Vagina (tissue), 2 donors: ENCODE results near the gene KDM4C.

ENCODE experiments used
- POLR2A ChIP-seq, 2 donors: fragments of 450-650 bp; IDR thresholded peaks; one replicate each; pipeline ENCODE4 v1.6.1; 2017; ENCODE audit warnings: antibody characterized with exemption in 2 of 2, mild to moderate bottlenecking in 2 of 2, moderate library complexity in 2 of 2
- POLR2AphosphoS5 ChIP-seq, 2 donors: sonication (generic); formaldehyde crosslinking; IDR thresholded peaks; one replicate each; pipeline ENCODE4 v1.9.0; 2017; ENCODE audit warnings: antibody characterized with exemption in 2 of 2, mild to moderate bottlenecking in 2 of 2, low read depth in 1 of 2; ENCODE audit not compliant: insufficient read depth in 1 of 2
- TF ChIP-seq, protein P1 (sequence below), 3 experiments: fragments of 450-650 bp in 2 of 3; fragments of 200-600 bp in 1 of 3; sonication (generic) in 1 of 3; IDR thresholded peaks; one replicate each; pipeline ENCODE4 v1.5.1; 2017 to 2019; ENCODE audit warnings: antibody characterized with exemption in 3 of 3, mild to moderate bottlenecking in 2 of 3, moderate library complexity in 2 of 3

DNA sequence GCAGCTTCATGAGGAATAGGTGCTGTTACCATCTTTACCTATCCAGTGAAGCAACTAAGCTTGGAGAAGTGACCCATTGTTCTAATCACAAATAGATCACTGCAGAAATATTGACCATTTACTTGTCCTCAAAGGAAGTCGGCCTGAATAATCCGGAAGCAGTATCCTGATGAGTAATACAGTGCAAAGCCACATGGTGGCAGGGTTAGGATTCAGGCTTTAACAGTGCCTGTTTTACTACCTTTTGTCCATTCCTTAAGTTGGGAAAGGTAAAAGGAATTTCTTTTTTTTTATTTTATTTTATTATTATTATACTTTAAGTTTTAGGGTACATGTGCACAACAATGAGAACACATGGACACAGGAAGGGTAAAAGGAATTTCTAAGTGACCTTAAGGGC, 336.3 kb downstream of the KDM4C start:
- TF ChIP-seq, protein P1, sequence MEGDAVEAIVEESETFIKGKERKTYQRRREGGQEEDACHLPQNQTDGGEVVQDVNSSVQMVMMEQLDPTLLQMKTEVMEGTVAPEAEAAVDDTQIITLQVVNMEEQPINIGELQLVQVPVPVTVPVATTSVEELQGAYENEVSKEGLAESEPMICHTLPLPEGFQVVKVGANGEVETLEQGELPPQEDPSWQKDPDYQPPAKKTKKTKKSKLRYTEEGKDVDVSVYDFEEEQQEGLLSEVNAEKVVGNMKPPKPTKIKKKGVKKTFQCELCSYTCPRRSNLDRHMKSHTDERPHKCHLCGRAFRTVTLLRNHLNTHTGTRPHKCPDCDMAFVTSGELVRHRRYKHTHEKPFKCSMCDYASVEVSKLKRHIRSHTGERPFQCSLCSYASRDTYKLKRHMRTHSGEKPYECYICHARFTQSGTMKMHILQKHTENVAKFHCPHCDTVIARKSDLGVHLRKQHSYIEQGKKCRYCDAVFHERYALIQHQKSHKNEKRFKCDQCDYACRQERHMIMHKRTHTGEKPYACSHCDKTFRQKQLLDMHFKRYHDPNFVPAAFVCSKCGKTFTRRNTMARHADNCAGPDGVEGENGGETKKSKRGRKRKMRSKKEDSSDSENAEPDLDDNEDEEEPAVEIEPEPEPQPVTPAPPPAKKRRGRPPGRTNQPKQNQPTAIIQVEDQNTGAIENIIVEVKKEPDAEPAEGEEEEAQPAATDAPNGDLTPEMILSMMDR (IDR thresholded peaks at IDR 0.05): no peak
- TF ChIP-seq POLR2A (IDR thresholded peaks at IDR 0.05) (no peak), POLR2AphosphoS5 (IDR thresholded peaks at IDR 0.05; ENCODE audit: insufficient read depth in 1 of 2, low read depth in 1 of 2) (no peak)
